GM15510 (cell line): ENCODE measurements around the gene RPL7L1.

Experiments
- POLR2A ChIP-seq: IDR thresholded peaks from 3 replicates; pipeline ENCODE4 v1.6.1; 2011; ENCODE audit warnings: borderline replicate concordance; ENCODE audit not compliant: insufficient read length; ENCODE audit errors: extremely low read depth

RPL7L1 gene

GRCh38 chr6:42925248-42925857, 45.9 kb downstream of the RPL7L1 start:
- no peak for TF ChIP-seq POLR2A

GRCh38 chr6:42928986-42929820, 49.8 kb downstream of the RPL7L1 start, which contains the start of gene CNPY3:
CNPY3 (plus strand) TSS chr6:42929480; CDS start chr6:42929571, 91 bp downstream.
- TF ChIP-seq POLR2A = peak; percentile 67

DNA sequence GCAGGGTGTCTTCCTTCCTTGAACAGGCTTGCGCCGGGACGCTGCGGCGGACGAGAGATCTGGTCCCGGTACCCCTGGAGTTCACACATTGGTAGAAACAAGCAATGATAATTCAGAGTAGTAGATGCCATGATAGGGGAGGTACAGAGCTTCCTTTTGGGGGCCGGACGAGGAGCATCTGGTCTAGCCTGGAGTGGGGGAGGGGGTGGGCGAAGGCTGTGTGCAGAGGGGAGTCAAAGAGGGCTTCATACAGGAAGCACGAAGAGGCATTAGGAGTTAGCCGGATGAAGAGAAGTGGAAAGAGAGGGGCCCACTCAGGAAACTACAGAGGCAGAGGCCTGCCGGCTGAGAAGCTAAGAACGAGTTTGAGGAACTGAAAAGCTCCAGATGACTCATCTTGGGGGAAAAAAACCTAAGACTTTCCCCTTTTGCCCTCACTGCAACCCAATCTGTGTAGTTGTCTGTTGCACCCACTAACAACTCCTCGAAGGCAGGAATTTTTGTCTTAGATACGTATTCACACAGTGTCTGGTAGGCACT, 50.5 kb downstream of the RPL7L1 start:
- TF ChIP-seq POLR2A = no peak

GRCh38 chr6:42932412-42932811, 53.0 kb downstream of the RPL7L1 start:
- no peak for TF ChIP-seq POLR2A

DNA sequence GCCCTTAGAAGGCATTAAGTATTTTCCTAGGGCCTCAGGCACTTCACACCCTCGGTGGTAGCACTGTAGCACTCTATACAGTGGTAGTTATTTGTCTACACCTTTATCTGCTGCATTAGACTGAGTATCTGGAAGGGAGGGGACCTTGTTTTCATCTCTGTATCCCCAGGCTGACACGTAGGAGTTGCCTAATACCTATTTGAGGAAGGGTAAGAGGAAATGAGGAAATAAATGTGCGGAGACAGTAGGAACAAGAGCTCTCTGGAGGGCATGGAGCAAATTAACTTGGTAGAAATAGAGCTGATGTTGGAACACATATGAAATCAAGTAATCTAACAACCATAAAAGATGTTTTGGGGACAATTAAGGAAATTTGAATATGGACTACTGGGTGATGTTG, 53.8 kb downstream of the RPL7L1 start:
- TF ChIP-seq POLR2A = no peak

DNA sequence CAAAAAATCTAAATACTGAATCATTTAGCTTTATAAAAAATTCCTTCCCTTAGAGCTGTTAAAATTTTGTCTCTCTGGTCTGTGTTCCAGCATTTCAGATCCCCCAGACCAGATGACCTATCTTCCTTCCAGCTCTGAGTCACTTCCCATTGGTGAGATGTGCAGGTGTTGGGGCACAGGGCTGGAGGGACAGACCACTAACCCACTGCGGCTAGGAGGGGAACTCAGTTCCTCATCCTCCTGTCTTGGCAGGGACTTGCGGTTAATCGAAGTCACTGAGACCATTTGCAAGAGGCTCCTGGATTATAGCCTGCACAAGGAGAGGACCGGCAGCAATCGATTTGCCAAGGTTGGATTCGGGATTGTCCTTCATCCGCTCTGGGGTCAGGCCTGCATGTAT, 55.9 kb downstream of the RPL7L1 start:
- no peak for TF ChIP-seq POLR2A

- no peak for TF ChIP-seq POLR2A
Measured at GRCh38 chr6:42936398-42936797, 57.0 kb downstream of the RPL7L1 start.

- no peak for TF ChIP-seq POLR2A
Measured at GRCh38 chr6:42937548-42938427, 58.4 kb downstream of the RPL7L1 start.

DNA sequence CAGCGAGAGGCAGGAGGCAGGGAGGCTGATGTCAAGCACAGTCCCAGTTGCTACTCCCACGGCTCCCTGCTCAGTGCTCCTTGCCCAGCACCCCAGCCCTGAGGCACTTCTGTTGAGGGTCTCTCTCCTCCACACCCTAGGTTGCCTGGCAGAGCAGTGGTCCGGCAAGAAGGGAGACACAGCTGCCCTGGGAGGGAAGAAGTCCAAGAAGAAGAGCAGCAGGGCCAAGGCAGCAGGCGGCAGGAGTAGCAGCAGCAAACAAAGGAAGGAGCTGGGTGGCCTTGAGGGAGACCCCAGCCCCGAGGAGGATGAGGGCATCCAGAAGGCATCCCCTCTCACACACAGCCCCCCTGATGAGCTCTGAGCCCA, 59.0 kb downstream of the RPL7L1 start:
- TF ChIP-seq POLR2A = no peak

GRCh38 chr6:42938987-42939809, 59.8 kb downstream of the RPL7L1 start:
- peak; percentile 2 for TF ChIP-seq POLR2A
